Activated effector memory CD4-positive, alpha-beta T cell treated with anti-CD3 and anti-CD28 coated beads, Interleukin-2, amount 50 U/mL, for 16 hours (primary cell): ENCODE data around the gene ZFP36.
"Not testable (repeated sequence)": the region's sequence is repeated elsewhere in the genome, so short reads cannot be mapped to it uniquely, and the experiment has no call there.

Source experiments
- DNase-seq: peaks from one replicate; pipeline ENCODE4 v3.0.0-alpha.2; 2020

ZFP36 gene

DNA sequence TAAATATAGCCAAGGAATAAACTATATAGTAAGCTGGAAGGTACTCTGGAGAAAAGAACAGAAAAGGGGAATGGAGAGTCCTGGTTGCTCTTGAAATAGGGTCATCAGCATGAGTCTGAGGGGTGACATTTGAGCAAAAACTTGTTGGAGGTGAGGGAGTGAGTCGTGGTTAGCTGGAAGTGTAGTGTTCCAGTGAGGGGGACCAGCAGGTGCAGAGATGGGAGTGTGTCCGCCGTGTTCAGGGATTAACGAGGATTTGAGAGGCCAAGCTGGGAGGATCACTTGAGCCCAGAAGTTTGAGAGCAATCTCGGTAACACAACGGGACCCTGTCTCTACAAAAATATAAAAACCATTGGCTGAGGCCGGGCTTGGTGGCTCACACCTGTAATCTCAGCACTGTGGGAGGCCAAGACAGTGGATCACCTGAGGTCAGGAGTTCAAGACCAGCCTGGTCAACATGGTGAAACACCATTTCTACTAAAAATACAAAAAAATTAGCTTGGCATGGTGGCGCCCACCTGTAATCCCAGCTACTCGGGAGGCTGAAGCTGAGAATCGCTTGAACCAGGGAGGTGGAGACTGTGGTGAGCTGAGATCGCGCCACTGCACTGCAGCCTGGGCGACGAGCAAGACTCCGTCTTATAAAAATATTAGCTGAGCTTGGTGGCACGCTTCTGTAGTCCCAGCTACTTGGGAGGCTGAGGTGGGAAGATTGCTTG, 39.9 kb downstream of the ZFP36 start:
- no peak for DNase-seq

DNA sequence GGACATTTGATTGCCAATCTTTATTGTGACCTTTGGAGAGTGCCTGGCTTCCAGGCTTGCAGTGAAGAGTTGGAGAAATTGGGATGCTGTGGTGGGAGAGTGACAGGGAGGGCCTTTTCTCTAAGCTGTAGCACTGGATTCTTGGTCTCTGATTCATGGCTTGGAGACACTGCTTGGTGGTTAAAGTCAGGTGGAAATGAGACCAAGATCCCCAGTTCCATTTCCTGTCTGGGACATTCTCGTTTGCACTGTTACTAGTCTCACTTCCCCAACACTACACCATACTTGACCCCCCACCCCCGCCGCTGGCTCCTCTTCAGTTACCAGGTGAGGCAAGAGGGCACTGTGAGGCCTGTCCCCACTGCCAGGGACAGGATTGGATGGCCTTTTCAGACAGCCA, 41.6 kb downstream of the ZFP36 start:
- DNase-seq, result no peak

DNA sequence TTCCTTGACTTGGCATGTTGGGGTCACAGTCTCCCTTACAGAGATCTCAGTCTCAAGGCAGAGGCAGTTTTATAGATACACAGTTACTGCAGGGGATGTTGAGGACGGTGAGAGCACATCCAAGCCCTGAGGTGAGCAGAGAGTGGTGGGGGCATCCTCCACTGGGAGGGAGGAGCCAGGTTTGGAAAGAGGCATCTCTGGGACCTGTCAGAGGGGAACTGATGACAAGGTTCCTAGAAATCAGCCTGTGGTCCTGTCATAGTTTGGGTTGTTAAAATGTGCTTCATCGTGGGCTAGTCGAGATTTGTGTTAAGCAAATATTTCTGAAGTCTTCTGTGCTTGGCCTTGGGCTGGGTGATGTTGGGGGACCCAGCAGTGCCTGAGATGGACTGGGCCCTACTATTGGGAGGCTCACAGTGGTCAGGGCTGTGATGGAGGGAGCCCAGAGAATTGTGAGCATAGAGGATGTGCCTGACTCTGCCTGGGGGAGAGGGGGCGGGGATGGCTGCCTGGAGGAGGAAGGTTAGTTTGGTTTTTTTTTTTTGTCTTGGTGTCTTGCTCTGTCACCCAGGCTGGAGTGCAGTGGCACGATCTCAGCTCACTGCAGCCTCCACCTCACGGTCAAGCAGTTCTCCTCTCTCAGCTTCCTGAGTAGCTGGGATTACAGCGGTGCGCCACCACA, 42.6 kb downstream of the ZFP36 start:
- DNase-seq, result no peak

- not testable (repeated sequence) for DNase-seq
Measured at GRCh38 chr19:39451257-39451656, 44.6 kb downstream of the ZFP36 start.
